ENCODE measurements around the gene LRRC61. TPM values are rescaled to one million over a fixed set of nuclear protein-coding genes. Genes with fewer than 3 reads are reported as not detected.

Gene LRRC61
- total RNA-seq, 1 donor from 2014 or later: 26.1 TPM

DNA sequence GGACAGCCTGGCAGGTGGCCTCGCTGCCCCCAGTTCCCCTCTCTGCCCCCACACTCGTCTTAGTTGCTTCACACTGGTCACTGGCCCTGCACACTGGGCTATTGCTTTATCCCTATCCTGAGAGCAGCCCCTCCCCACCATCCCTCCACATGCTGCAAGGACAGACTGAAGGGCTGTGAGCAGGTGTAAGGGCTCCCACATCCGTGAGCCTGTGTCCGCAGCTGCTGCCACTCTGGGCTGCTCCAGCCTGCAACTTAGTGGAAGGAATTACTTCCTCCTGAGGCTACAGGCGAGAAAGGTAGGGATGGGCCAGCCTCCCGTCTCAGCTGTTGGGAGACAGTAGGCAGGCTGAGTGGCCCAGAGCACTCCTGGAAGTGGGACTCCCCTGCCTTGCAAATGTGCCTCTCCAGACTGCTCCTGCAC, 14.5 kb downstream of the LRRC61 start:
- no peak for DNase-seq (ENCODE audit: low spot score)
- Mint-ChIP-seq H3K36me3 (ENCODE audit: low read depth) (peaks cover 4% of the 10 kb centered on the region), H3K27ac (no peak overlapping the region), H3K4me1 (ENCODE audit: low read depth) (no peaks in the 10 kb centered on the region), H3K9me3 (no peaks in the 10 kb centered on the region), H3K4me3 (no peak overlapping the region), H3K27me3 (ENCODE audit: insufficient read depth) (peaks cover 17% of the 10 kb centered on the region)
- intact Hi-C loops (cut with micrococcal nuclease): no loop called here

DNA sequence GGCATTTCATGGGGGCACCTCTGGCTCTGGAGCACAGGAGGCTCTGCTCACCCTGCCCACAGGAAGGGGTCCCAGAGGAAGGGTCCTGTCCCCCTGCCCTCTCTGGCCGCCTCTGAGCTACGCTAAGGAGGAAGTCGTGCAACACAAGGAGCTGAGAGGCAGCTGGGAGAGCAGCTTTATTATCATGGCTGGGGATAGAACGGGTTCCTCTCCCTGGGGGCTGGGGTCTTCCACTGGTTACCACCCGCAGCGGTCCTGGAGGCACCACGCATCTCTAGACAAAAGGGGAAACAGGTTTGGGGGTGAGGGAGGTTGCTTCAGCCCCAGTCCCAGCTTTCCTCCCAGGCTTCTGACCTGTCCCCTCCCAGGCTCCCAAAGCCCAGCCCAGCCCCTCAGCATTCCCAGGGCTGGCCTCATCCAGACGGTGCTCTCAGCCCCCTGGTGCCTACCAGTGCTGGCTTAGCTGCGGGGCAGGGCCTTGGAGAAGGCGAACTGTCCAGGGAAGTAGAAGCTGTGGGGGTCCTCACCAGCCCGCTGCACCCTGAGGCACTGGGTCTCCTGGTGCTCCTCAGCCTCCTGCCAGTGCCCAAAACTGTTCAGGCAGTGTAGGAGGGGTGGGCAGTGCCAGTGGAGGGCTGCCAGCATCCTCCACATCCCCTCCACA, 15.1 kb downstream of the LRRC61 start:
- Mint-ChIP-seq H3K9me3 (no peaks in the 10 kb centered on the region), H3K4me3 (no peak overlapping the region), H3K27me3 (ENCODE audit: insufficient read depth) (peaks cover 23% of the 10 kb centered on the region), H3K4me1 (ENCODE audit: low read depth) (no peaks in the 10 kb centered on the region), H3K36me3 (ENCODE audit: low read depth) (peaks cover 4% of the 10 kb centered on the region), H3K27ac (no peak overlapping the region)
- DNase-seq (ENCODE audit: low spot score): no peak
- intact Hi-C loops (cut with micrococcal nuclease): no loop called here

DNA sequence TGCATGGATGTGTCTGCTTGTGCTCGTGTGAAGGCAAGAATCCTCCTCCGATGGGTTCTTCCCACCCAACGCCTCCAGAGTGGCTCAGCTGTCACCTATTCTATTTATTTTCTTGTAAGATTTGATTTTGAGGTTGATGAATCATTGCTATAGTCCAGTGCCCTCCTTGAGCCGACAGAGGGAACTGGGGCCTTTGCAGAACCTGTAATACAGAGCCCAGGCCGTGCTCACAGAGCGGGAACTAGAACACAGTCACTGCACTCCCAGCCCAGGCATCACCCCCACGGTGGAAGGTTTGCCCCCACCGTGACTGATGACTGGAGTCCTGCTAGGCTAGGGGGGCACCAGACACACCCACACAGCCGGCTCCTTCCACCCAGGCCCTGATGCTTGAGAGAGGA, 16.3 kb downstream of the LRRC61 start:
- intact Hi-C loops (cut with micrococcal nuclease): no loop called here
- H3K27ac Mint-ChIP-seq: no peak overlapping the region
- H3K9me3 Mint-ChIP-seq: peaks cover 2% of the 10 kb centered on the region
- peaks cover 32% of the 10 kb centered on the region for H3K27me3 Mint-ChIP-seq (ENCODE audit: insufficient read depth)
- no peak overlapping the region for H3K4me3 Mint-ChIP-seq
- H3K4me1 Mint-ChIP-seq (ENCODE audit: low read depth): no peaks in the 10 kb centered on the region
- no peak for DNase-seq (ENCODE audit: low spot score)
- H3K36me3 Mint-ChIP-seq (ENCODE audit: low read depth): peaks cover 4% of the 10 kb centered on the region

DNA sequence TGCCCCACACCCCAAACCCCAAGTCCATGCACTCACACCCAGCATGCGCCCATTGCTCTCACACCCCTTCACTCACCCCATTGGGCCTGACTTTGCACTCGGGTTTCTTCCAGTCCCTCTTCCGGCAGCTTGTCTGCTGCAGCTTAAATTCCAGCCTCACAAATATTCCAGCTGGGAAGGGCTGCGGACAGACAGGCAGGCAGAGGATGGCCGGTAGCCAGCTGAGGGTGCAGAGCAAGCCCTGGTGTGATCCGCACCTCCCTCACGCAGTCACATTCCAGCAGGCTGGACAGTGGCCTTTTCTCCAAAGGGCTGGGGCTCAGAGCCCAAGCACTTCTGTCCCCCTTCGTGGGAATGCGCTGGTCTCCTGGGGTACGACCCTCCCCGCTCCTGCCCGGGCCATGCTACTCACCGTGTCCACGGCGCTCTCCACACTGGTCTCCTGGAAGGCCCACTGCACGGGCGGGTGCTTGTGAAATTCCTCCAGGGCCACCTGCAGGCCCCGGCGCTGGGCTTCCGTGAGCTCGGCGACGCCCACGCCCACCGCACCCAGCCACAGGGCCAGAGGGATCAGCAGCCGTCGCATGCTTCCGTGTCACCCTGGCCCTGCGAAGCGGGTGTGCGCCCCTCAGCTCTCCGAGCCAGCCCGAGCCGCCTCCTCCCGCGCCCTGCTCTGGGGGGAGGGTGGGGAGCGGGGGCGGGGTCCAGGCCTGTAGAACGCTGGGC, 17.0 kb downstream of the LRRC61 start:
- H3K4me3 Mint-ChIP-seq: no peak overlapping the region
- H3K9me3 Mint-ChIP-seq: peaks cover 2% of the 10 kb centered on the region
- H3K27me3 Mint-ChIP-seq (ENCODE audit: insufficient read depth): peaks cover 34% of the 10 kb centered on the region
- H3K36me3 Mint-ChIP-seq (ENCODE audit: low read depth): peaks cover 4% of the 10 kb centered on the region
- DNase-seq (ENCODE audit: low spot score): no peak
- no peaks in the 10 kb centered on the region for H3K4me1 Mint-ChIP-seq (ENCODE audit: low read depth)
- no peak overlapping the region for H3K27ac Mint-ChIP-seq
- intact Hi-C loops (cut with micrococcal nuclease): no loop called here

DNA sequence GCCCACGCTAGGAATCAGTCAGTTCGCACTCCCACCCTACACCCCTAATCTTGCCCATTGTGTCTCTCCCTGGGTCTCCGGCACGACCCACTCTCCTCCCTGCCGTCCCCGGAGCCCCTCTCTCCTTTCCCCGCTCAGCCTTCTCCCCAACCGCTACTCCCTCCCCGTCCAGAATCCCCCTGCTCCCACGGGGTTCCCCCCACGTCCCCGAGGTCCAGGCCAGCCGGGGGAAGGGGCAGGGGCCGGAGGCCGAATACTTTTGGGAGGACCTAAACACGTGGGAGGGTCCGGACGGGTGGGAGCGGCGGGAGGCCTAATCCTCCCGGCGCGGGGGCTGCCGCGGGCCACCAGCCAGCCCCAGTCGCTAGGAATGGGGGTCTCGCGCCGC, 17.7 kb downstream of the LRRC61 start:
- intact Hi-C loops (cut with micrococcal nuclease): no loop called here

DNA sequence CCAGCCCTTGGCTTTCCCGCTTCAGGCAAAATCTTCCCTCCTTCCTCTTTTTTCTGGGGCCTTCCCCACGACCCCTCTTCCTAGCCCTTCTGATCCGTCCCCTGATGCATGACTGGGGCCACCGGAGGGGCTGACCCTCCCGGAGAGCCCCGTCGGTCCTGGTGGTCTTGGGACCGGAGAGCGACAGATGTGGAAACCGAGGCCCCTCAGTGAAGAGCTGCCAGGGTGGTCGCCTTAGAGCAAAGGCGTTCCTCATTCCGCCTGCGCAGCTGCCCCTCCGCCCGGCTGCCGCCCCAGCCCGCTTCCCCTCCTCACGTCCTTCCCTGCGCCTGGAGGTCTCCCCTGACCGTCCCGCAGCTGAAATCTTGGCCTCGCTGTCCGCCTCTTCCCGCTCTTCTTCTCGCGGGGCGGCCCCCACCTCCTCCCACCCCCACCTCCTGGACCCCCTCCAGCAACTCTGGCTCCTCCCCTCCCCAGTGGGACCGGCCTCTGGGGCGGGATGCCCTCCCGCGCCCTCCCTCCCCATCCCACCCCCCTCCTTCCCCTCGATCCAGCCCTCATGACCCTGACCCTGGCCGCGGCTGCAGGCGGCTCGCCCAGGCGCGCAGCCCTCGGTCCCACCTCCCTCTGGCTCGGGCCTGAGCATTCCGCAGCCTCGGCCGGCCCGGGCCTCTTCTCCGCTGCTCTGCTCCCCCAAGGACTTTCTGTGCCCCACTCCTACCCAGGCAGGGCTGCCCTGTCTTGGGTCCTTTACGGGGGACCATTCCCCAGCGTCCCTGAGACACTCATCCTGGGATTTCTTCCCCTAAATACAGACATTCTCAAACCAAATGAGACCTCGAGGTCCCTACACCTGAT, 18.3 kb downstream of the LRRC61 start, which contains the start of gene RARRES2:
Gene RARRES2, minus strand, starts transcription at position 367 of the 858 bp plus-strand sequence. CDS start 1,020 bp downstream, outside the sequence.
- intact Hi-C loops (cut with micrococcal nuclease): no loop called here
- no peak within 1 kb of the TSS for H3K4me3 Mint-ChIP-seq

More for the DNA sequence above, 17.7 kb downstream of the LRRC61 start:
- H3K36me3 Mint-ChIP-seq (ENCODE audit: low read depth): peaks cover 4% of the 10 kb centered on the region
- H3K27ac Mint-ChIP-seq: no peak overlapping the region
- H3K9me3 Mint-ChIP-seq: peaks cover 2% of the 10 kb centered on the region
- H3K4me3 Mint-ChIP-seq: no peak overlapping the region
- DNase-seq (ENCODE audit: low spot score): no peak
- no peaks in the 10 kb centered on the region for H3K4me1 Mint-ChIP-seq (ENCODE audit: low read depth)
- peaks cover 34% of the 10 kb centered on the region for H3K27me3 Mint-ChIP-seq (ENCODE audit: insufficient read depth)

DNA sequence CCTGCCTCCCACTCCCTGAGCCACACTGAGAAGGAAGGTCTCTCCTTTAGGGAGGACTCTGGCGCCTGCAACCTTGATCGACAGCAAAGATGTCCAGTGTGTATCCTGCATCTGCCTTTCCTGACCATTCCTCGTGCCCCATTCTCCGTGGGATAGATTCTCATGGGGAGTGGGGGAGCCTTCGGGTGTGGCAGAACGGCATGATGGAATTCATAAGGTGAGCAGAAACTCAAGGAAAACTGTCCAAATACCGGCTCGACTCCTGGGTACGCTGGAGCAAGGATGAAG, 18.9 kb downstream of the LRRC61 start:
- DNase-seq (ENCODE audit: low spot score): no peak
- Mint-ChIP-seq H3K4me3 (no peak overlapping the region), H3K4me1 (ENCODE audit: low read depth) (no peaks in the 10 kb centered on the region), H3K9me3 (peaks cover 2% of the 10 kb centered on the region), H3K27me3 (ENCODE audit: insufficient read depth) (peaks cover 38% of the 10 kb centered on the region), H3K27ac (no peak overlapping the region), H3K36me3 (ENCODE audit: low read depth) (peaks cover 3% of the 10 kb centered on the region)
- intact Hi-C loops (cut with micrococcal nuclease): no loop called here

More for the DNA sequence above, 18.3 kb downstream of the LRRC61 start, which contains the start of gene RARRES2:
- Mint-ChIP-seq H3K4me1 (ENCODE audit: low read depth) (no peaks in the 10 kb centered on the region), H3K27me3 (ENCODE audit: insufficient read depth) (peaks cover 37% of the 10 kb centered on the region), H3K9me3 (peaks cover 2% of the 10 kb centered on the region), H3K27ac (no peak within 1 kb of the TSS), H3K36me3 (ENCODE audit: low read depth) (peaks cover 3% of the 10 kb centered on the region)
- no peak for DNase-seq (ENCODE audit: low spot score)

DNA sequence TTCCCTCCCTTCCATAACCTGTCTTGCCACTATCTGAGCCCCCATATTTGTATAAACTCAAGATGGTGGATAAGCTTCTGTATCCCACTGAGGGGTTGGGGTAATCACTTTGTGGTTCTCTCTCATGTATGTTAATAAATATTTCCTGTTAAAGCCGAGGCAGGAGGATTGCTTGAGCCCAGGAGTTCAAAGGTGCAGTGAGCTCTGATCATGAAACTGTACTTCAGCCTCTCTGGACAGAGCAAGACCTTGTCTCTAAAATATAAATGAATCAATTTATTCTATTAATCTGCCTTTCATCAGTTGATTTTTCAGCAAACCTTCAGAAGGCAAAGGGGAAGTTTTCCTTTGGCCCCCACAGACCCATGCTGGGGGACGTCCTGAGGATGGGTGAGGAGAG, 20.1 kb downstream of the LRRC61 start:
- DNase-seq (ENCODE audit: low spot score): no peak
- no peaks in the 10 kb centered on the region for H3K4me1 Mint-ChIP-seq (ENCODE audit: low read depth)
- H3K27me3 Mint-ChIP-seq (ENCODE audit: insufficient read depth): peaks cover 40% of the 10 kb centered on the region
- no peak overlapping the region for H3K4me3 Mint-ChIP-seq
- no peaks in the 10 kb centered on the region for H3K36me3 Mint-ChIP-seq (ENCODE audit: low read depth)
- intact Hi-C loops (cut with micrococcal nuclease): no loop called here
- no peak overlapping the region for H3K27ac Mint-ChIP-seq
- peaks cover 2% of the 10 kb centered on the region for H3K9me3 Mint-ChIP-seq

DNA sequence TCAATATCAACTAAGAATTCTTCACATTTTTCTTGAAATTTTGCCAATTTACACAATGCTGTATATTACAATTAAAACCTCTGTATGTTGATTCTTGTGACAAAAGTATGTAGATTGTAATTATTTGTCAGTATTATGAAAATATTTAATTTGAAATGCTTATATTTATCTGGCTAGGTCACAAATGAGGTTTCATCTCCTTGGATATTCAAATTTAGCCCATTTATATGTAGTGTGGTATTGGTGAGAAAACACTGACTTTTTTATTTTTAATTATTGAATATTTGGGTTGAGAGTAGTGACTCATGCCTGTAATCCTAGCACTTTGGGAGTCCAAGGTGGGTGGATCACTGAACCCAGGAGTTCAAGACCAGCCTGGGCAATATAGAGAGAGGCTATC, 21.1 kb downstream of the LRRC61 start:
- Mint-ChIP-seq H3K4me3 (no peak overlapping the region), H3K27me3 (ENCODE audit: insufficient read depth) (peaks cover 40% of the 10 kb centered on the region), H3K4me1 (ENCODE audit: low read depth) (no peaks in the 10 kb centered on the region), H3K27ac (no peak overlapping the region), H3K9me3 (peaks cover 2% of the 10 kb centered on the region), H3K36me3 (ENCODE audit: low read depth) (no peaks in the 10 kb centered on the region)
- intact Hi-C loops (cut with micrococcal nuclease): no loop called here
- no peak for DNase-seq (ENCODE audit: low spot score)

DNA sequence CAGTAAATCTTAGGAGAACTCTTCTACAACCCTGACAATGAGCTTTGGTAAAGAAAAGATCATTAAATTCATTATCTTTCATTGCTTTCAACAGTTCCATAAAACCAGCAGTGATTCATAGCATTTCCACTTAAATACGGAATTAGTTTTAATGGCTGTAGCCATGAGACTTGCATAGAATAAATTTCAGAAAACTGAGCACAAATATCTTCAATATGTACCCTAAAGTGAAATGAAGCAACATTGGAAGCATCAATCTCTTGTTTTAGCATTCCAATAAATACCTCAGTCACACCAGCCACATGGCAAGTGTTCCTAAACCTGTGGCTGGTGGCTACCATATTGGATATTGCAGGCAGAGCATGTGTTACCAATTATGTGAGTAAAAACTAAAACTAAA, 21.9 kb downstream of the LRRC61 start:
- intact Hi-C loops (cut with micrococcal nuclease): no loop called here
- peaks cover 38% of the 10 kb centered on the region for H3K27me3 Mint-ChIP-seq (ENCODE audit: insufficient read depth)
- peaks cover 2% of the 10 kb centered on the region for H3K9me3 Mint-ChIP-seq

DNA sequence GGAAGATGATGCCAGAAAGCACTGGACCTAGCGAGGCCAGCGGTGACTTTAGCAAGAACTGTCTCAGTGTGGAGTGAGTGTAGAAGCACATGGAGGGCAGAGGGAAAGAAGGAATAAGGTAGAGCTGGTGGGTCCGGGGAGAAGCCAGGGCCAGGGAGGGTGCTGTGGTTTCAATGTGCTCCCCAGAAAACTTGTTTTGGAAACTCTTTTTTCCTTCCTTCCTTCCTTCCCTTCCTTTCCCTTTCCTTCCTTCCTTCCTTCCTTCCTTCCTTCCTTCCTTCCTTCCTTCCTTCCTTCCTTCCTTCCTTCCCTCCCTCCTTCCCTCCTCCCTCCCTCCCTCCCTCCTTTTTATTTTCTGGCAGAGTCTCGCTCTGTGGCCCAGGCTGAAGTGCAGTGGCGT, 23.8 kb downstream of the LRRC61 start:
- intact Hi-C loops (cut with micrococcal nuclease): no loop called here
- Mint-ChIP-seq H3K27ac (no peak overlapping the region), H3K9me3 (peaks cover 2% of the 10 kb centered on the region), H3K36me3 (ENCODE audit: low read depth) (no peaks in the 10 kb centered on the region), H3K4me3 (no peak overlapping the region), H3K27me3 (ENCODE audit: insufficient read depth) (peaks cover 38% of the 10 kb centered on the region), H3K4me1 (ENCODE audit: low read depth) (no peaks in the 10 kb centered on the region)
- no peak for DNase-seq (ENCODE audit: low spot score)

More for the DNA sequence above, 21.9 kb downstream of the LRRC61 start:
- no peaks in the 10 kb centered on the region for H3K4me1 Mint-ChIP-seq (ENCODE audit: low read depth)
- H3K27ac Mint-ChIP-seq: no peak overlapping the region
- no peak overlapping the region for H3K4me3 Mint-ChIP-seq
- DNase-seq (ENCODE audit: low spot score): no peak
- H3K36me3 Mint-ChIP-seq (ENCODE audit: low read depth): no peaks in the 10 kb centered on the region

DNA sequence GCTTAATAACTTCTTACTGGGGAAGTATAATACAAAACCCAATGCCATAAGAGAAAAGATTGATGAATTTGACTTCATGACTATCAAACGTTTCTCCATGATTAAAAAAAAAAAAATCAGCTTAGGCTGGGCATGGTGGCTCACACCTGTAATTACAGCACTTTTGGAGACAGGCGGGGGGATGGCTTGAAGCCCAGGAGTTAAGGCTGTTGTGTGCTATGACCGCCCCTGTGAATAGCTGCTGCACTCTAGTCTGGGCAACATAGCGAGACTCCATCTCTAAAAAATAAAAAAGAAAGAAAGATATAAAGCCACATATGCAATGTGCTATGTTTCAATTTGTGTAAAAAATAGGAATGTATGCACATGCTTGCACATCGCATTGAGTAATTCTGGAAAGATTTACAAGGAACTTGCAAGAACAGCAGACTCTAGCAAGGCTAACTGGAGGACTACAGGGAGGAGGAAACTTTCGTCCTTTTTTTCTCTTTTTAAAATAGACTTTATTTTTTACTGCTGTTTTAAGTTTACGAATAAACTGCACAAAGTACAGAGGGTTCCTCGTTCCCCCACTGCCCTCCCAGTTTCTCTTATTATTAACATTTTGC, 28.5 kb downstream of the LRRC61 start:
- Mint-ChIP-seq H3K27me3 (ENCODE audit: insufficient read depth) (peaks cover 15% of the 10 kb centered on the region), H3K4me3 (no peak overlapping the region), H3K27ac (no peak overlapping the region), H3K9me3 (no peaks in the 10 kb centered on the region), H3K36me3 (ENCODE audit: low read depth) (no peaks in the 10 kb centered on the region), H3K4me1 (ENCODE audit: low read depth) (peaks cover 12% of the 10 kb centered on the region)
- no peak for DNase-seq (ENCODE audit: low spot score)
- intact Hi-C loops (cut with micrococcal nuclease): no loop called here
